GM23248 (cell line): Measurements from ENCODE around the gene PCCB.

Experiments
- EZH2 ChIP-seq: fragments of 200-600 bp; sonication (generic); IDR thresholded peaks from 2 replicates; pipeline ENCODE4 v1.6.1; 2018; ENCODE audit warnings: antibody characterized with exemption, mild to moderate bottlenecking; ENCODE audit not compliant: insufficient read depth, poor library complexity, severe bottlenecking
- EZH2phosphoT487 ChIP-seq: fragments of 200-600 bp; sonication (generic); IDR thresholded peaks from 2 replicates; pipeline ENCODE4 v1.6.1; 2018; ENCODE audit warnings: antibody characterized with exemption, moderate library complexity, mild to moderate bottlenecking, low read depth; ENCODE audit not compliant: insufficient read depth

GRCh38 chr3:136311261-136311660, 61.1 kb downstream of the PCCB start:
- TF ChIP-seq EZH2phosphoT487 (no peak), EZH2 (no peak)
